NB4 (cell line): ENCODE data around the gene PCNX2.

ENCODE experiments used
- DNase-seq: peaks from one replicate; pipeline ENCODE4 v3.0.0; 2010; ENCODE audit warnings: low read depth
- H3K4me3 ChIP-seq: one replicate; pipeline ENCODE4 v1.5.1; 2011; ENCODE audit warnings: mild to moderate bottlenecking, low read depth, low read length, moderate library complexity
- CTCF ChIP-seq: IDR thresholded peaks from one replicate; pipeline ENCODE4 v1.5.1; 2012; ENCODE audit warnings: low read depth, low read length
- MAX ChIP-seq: IDR thresholded peaks from 2 replicates; pipeline ENCODE4 v1.6.1; 2011; ENCODE audit warnings: low read depth, low read length
- MYC ChIP-seq: IDR thresholded peaks from 2 replicates; pipeline ENCODE4 v1.6.1; 2011; ENCODE audit warnings: low read depth, low read length
- POLR2A ChIP-seq: IDR thresholded peaks from 2 replicates; pipeline ENCODE4 v1.6.1; 2011; ENCODE audit warnings: mild to moderate bottlenecking; ENCODE audit not compliant: insufficient read length; ENCODE audit errors: extremely low read depth

PCNX2 gene

GRCh38 chr1:233151861-233152260 lies 143.7 kb downstream of the PCNX2 start:
- TF ChIP-seq CTCF (no peak), MAX (no peak)
- DNase-seq, result no peak
- H3K4me3 ChIP-seq, result no peak overlapping the region

GRCh38 chr1:233144434-233144833 lies 151.1 kb downstream of the PCNX2 start:
- TF ChIP-seq POLR2A (no peak), CTCF (no peak), MAX (no peak), MYC (no peak)
- no peak for DNase-seq

GRCh38 chr1:233143241-233143640 lies 152.3 kb downstream of the PCNX2 start:
- no peak for TF ChIP-seq MAX
- no peak for TF ChIP-seq POLR2A
- no peak for TF ChIP-seq CTCF
- TF ChIP-seq MYC, result no peak
- no peak overlapping the region for H3K4me3 ChIP-seq
- no peak for DNase-seq

More at GRCh38 chr1:233144434-233144833, 151.1 kb downstream of the PCNX2 start:
- no peak overlapping the region for H3K4me3 ChIP-seq

- DNase-seq, result no peak
- TF ChIP-seq MYC (no peak), MAX (no peak), CTCF (no peak), POLR2A (no peak)
- H3K4me3 ChIP-seq, result no peak overlapping the region
These were observed 154.6 kb downstream of the PCNX2 start for GRCh38 chr1:233140974-233141373.

- TF ChIP-seq CTCF (no peak), MAX (no peak), MYC (no peak), POLR2A (no peak)
- H3K4me3 ChIP-seq, result no peak overlapping the region
- no peak for DNase-seq
These were observed 155.0 kb downstream of the PCNX2 start for GRCh38 chr1:233140499-233140898.

GRCh38 chr1:233138788-233139585 lies 156.5 kb downstream of the PCNX2 start:
- no peak for DNase-seq
- no peak overlapping the region for H3K4me3 ChIP-seq
- no peak for TF ChIP-seq POLR2A
- no peak for TF ChIP-seq MAX
- no peak for TF ChIP-seq MYC
